Thyroid gland (tissue), 4 donors: ENCODE measurements around the gene CPD.

Experiments used
- CTCF ChIP-seq, 6 experiments: fragments of 200-600 bp in 3 of 6; fragments of 450-650 bp in 3 of 6; sonication (generic) in 3 of 6; IDR thresholded peaks; one replicate each; pipeline ENCODE4 v1.5.1; 2016 to 2019; ENCODE audit warnings: antibody characterized with exemption in 6 of 6, mild to moderate bottlenecking in 2 of 6, inconsistent platforms in 1 of 6, moderate library complexity in 1 of 6
- POLR2A ChIP-seq, 2 donors: fragments of 450-650 bp; IDR thresholded peaks; one replicate each; pipeline ENCODE4 v1.6.1; 2017; ENCODE audit warnings: antibody characterized with exemption in 2 of 2, mild to moderate bottlenecking in 2 of 2, moderate library complexity in 1 of 2

- TF ChIP-seq CTCF (IDR thresholded peaks at IDR 0.05) (no peak), POLR2A (IDR thresholded peaks at IDR 0.05) (no peak)
Observed at GRCh38 chr17:30376621-30377452, 1.9 kb upstream of the CPD start.
